GM21723 (cell line): ENCODE measurements around the gene SUCNR1.
A peak's percentile ranks its signal among the peaks of the same experiment; 100 is the strongest.
"Not testable (repeated sequence)": the region's sequence is repeated elsewhere in the genome, so short reads cannot be mapped to it uniquely, and the experiment has no call there.

Experiments
- ATAC-seq: cut with Tn5 transposase; IDR thresholded peaks from one replicate; pipeline ENCODE4 v1.9.1; 2021; ENCODE audit warnings: mild to moderate bottlenecking, moderate library complexity; ENCODE audit not compliant: unreplicated experiment

The SUCNR1 gene, protein sequence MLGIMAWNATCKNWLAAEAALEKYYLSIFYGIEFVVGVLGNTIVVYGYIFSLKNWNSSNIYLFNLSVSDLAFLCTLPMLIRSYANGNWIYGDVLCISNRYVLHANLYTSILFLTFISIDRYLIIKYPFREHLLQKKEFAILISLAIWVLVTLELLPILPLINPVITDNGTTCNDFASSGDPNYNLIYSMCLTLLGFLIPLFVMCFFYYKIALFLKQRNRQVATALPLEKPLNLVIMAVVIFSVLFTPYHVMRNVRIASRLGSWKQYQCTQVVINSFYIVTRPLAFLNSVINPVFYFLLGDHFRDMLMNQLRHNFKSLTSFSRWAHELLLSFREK

DNA sequence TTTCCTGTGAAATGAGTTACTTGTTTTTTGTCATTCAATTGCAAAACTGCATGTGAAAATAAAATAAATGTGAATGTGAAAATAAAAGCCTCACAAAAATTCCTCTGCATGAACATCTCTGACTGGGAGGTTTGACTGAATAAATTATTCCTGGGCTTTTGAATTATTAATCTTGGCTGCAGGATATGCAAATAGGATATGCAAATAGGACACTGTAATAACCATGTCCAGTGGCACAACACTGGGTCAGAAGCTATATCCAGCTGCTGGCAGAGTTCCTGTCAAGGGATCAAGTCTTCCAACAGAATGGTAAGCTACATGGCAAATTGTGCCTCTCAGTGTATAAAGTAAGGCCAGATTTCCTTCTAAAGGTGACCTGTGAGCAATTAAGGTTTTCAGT lies at the start of gene SUCNR1:
SUCNR1 (plus strand) TSS at position 246 of the 400 bp plus-strand sequence. CDS start 6,250 bp downstream, outside the sequence.
- ATAC-seq: no peak

DNA sequence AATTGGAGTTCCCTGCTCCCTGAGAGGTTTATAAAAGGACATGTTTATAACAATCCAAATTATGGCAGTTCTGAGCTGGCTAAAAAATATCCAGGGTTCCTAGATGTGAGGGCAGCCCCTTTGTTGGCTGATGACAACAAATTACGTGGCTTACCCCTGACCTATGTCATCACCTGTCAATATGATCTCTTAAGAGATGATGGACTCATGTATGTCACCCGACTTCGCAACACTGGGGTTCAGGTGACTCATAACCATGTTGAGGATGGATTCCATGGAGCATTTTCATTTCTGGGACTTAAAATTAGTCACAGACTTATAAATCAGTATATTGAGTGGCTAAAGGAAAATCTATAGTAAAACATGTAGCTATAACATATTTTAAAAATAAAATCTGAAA lies 45.6 kb upstream of the SUCNR1 start:
- ATAC-seq: no peak

DNA sequence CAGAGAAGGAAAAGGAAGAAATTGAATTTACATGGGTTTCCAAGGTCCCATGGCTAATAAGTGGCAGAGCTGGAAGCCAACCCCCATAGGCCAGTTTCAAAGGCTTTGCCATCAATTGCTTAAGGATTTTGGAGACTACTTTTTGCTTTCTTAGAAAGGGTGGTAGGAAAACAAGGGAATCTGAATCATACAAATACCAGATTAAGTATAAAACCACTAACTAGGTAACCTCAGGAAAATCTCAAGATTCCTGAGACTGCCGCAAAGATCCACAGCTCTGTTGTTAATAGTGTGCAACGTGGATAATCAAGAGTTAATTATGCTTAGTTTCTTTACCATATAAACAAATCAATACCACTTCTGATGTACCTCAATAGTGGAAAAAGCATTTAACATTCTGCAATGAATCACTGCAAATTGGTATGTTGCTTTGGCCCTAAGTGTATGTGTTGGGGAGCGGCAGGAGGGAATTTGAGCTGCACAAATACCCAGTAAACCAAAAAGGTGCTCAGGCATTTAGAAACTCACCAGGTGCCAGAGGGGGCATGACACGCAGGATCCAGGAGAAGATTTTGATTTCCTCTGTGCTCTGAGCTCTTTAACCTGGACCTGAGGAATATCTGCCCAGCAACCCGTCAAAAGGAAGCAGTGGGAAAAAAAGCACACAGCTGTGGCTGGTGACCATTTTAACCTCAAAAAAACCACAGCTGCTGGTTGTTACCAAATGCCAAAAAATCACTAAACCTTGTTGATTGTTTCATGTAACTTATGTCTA lies 37.5 kb upstream of the SUCNR1 start:
- no peak for ATAC-seq

DNA sequence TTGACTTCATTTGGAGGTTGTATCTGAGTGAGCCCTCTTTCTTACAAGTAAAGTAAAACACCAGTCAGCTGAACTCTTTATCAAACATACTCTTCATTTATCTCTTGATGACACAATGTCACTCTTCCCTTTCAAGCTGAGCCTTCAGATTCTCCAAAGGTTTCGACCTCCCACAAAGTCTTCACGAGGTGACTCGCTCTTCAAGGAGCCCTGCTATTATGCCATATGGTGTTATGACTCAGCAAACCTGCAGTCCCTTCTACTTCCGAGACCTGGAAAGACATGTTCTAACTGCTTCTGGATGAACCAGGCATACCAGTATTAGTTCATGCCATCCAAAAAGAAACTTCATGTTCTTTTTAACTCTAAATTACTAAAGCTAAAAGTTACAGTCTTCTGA lies 36.4 kb upstream of the SUCNR1 start:
- ATAC-seq: no peak

DNA sequence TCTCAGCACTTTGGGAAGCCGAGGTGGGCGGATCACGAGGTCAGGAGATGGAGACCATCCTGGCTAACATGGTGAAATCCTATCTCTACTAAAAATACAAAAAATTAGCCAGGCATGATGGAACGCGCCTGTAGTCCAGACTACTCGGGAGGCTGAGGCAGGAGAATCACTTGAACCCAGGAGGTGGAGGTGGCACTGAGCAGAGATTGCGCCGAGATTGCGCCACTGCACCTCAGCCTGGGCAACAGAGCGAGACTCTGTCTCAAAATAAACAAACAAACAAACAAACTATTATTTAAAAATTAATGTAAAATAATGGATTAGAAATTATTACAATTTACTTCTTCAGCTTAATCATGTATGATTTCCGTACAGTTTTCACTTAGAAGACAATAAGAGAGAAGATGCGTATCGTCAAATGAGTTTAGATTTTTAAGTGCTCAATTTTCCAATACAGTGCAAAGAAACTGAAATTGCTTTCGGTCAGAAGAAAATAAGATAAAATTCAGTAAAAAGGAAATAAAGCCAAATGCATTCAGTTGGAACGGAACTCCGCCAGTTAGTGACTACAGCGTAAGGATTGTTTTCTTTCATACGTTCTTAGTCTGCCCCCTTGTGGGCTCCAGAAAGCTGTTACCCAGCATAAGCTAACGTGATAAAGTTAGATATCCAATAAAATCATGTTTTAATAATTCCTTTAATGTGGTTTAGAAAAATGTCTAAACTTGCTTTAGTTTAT lies 34.7 kb upstream of the SUCNR1 start:
- peak; percentile 85 for ATAC-seq

DNA sequence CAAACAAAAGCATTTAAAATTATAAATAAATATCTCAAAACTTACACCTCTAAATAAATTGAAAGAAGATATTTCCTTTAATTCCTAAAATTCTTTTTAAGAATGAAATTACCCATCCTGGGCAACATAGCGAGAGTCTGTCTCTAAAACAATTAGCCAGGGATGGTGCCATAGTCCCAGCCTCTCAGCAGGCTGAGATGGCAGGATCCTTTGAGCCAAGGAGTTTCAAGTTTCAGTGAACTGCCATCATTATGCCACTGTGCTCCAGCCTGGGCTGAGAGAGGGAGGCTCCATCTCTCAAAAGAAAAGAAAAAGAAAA lies 34.2 kb upstream of the SUCNR1 start:
- no peak for ATAC-seq

DNA sequence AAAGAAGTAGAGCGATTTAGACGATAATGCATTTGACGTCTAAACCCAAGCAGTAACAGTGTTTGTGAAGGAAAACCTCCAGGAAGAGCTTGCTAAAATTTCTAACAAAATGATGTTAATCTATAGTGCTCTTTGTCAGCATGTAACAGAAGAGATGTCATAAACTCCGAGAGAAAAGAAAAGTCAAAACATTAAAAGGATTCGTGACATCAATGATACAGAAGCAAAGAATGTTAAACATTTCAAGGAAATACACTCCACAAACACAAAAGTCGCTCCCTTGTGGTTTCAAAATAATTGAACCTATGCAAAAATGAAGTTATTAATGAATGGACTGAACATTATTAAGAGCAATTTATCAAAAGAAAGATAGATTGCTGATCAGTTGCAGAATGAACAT lies 31.6 kb upstream of the SUCNR1 start:
- no peak for ATAC-seq

DNA sequence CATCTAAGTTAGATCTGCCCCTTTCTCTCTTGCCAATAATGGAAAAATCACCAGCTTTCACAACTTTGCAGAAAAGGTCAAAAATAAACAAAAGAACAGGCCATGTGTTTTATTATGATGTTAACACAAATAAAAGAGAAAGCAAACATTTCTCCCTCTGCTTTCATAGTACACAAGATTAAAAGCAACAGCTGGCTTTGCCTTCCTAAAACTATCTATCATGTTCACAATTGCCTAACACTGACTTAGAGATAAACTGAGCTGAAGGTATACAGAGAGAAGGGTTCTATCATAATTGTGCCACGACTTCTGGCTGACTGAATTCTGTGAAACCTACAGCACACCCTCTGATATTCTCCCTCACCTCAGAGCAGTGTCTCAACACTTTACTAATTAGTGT lies 30.2 kb upstream of the SUCNR1 start:
- no peak for ATAC-seq

DNA sequence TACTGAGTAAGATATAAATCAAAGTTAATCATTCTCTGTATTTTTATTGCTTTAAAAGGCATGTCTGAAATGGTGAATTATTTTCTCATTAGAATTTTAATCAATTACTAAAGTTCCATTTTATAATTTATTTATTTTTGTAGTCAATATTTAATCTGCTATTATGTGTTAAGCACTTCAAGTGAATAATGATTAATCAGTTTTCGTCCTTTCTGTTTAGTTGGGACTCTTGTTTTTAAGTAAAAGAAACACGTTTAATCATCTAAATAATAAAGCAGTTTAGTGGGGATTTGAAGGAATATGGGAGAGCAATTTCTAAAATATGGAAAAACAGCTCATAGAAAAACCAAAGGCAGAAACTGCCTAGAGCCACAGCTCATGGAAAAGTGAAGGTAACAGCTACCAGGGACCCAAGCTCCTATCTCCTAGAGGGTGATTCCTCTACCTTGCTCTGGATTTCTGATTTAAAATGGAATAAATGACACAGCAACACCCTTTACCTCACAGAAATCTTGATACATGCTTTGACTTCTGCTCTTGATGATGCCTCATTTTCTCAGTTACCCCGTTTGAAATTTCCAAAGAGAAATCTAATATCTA lies 28.0 kb upstream of the SUCNR1 start:
- no peak for ATAC-seq

DNA sequence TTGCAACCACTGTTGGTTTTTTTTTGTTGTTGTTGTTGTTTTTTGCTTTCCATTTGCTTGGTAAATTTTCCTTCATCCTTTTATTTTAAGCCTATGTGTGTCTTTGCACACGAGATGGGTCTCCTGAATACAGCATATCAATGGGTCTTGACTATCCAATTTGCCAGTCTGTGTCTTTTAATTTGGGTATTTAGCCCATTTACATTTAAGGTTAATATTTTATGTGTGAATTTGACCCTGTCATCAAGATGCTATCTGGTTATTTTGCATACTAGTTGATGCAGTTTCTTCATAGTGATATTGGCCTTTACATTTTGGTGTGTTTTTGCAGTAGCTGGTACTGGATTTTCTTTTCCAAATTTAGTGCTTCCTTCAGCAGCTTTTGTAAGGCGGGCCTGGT lies 23.4 kb upstream of the SUCNR1 start:
- not testable (repeated sequence) for ATAC-seq

DNA sequence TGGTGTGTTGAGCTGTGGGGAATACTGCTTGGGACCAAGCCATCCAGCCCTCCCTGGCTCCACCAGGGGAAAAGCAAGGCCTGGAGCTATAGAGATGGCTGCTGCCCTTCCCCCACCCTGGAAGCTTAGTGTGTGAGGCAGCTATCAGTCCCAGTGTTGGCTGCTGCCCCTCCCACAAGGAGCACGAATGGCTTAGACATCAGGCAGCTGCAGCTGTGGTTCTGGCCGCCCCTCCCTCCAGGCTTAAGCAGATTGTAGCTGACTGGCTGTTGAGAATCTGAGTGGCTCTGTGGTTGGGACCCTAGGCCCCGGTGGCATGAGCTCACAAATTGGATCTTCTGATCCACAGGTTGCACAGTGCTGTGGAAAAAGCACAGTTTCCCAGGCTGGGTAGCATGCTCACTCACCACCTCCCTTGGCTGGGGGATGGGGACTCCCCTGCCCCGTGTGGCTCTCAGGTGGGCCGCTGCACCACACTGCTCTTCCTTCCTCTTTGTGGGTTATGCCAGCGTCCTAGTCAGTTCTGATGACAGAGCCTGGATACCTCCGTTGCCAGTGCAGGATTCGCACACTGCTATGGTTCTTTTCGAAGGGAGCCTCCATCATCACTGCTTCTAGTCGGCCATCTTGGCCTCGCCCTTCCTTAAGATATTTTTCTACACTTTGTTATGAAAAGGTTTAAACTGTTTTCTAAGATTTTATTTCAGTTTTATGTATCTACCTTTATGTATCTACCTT lies 21.2 kb upstream of the SUCNR1 start:
- no peak for ATAC-seq

DNA sequence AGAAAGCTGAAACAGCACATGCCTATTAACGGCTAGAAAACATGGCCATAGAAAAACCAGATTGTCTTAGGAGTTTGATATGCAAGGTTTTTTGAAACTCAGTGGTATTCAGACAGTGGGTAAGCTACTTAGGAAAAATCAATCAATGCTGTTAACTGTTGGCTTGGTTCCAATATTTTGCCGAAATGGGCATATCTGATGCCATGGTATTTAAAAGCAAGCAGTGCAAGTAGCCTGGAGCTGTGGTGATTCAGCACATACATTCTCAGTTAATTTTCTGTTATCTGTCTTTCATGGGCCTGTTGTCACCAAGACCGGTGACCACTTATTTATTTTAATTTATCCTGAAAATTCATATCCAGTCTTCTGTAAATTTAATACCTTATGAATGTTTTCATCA lies 17.3 kb upstream of the SUCNR1 start:
- no peak for ATAC-seq

DNA sequence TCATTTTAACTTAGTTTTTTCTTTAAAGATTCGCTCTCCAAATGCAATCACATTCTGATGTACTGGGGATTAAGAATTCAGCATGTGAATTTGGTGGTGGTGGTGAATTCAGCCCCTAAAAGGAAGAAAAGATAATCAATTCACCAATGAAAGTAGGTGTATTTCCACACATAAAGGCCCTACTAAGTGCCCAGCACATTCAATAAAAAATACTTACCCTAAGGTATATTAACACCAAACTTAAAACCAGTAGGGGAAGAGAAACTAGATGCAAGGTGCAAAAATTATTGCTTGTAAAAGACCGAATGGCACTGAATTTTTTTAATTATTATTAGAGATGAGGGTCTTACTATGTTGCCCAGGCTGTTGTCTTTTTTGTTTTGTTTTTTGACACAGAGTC lies 16.8 kb upstream of the SUCNR1 start:
- no peak for ATAC-seq

DNA sequence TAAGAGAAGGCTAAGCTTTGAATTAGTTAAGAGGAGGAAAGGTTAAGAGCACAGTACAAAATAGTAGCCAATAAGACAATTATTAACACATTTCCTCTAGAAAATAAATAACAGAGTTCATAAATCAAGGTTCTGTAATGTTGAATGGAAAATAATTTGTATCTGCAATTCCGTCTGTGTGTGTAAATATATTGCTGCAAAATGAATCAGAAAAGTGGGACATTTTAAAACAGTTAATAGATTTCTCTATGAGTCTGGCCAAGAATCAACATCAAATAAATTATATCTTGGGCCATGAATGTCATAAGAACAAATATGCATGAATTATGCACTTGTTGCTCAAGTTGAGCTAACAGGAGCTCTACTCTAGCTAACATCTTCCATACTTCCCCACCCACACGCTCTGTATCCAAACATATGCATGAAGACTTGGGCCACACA lies 14.2 kb upstream of the SUCNR1 start:
- ATAC-seq: no peak

DNA sequence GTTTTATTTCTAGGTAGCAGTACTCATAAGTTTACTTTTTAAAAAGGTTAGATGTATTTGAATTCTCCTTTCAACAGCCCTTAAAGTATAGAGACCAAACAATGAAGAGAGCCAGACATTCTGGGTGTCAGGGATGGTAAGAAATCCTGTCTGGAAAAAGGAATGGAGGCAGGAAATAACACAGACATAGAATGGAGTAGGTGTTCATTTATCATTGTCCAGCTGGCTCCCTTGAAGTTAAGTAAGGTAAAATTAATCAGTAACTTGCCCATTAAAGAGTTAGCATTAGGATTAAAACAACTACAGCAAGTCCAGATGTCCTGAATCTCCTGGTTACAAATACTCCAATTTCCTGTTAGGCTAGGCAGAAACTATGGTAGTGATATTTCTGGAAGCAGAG lies 13.5 kb upstream of the SUCNR1 start:
- no peak for ATAC-seq

DNA sequence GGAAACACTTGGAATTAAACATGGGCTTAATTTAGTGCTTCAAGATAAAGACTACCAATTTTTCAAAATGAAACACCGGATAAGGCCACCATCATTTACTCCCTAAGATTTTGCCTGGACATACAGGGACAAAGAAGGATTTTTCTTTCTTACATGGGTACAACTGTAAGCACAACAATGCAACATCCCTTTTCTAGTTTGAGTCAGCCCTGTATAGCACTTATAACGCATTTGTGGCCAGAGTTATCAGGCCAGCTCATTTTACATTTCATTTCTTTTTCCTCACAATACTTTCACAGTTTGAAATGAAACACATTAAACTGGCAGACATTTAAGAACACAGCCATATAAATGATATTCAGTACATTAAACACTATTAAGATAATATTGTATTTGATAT lies 9.8 kb upstream of the SUCNR1 start:
- ATAC-seq: no peak

DNA sequence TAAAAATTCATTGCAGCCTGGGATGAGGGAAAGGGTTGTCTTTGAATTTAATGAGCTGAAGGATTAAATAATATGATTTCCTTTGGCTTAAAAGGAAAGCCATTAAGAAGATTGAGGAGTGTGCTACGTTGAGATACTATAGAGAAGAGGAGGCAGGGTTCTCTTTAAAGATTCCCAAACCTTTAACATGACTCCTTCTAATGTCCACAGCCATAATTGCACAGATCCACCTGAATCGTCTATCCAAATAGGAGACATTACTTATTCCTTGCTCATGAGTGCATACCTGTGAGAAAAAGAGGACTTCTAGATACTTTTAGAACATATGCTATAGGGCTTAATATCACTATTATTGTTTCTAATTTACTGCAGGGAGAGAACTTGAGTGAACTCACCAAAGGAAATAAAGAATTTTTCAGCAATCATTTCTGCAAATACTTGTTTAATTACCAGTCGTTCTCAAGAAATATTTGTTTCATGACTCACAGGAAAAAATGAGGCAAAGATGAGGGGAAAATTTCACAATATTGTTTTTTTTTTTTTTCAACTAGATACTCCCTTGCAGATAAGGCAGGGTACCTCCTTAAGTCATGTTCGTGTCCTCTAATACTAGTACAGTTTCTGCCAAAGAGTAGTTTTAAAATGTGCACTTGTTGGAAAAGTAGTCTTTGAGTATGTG lies 8.9 kb upstream of the SUCNR1 start:
- no peak for ATAC-seq

DNA sequence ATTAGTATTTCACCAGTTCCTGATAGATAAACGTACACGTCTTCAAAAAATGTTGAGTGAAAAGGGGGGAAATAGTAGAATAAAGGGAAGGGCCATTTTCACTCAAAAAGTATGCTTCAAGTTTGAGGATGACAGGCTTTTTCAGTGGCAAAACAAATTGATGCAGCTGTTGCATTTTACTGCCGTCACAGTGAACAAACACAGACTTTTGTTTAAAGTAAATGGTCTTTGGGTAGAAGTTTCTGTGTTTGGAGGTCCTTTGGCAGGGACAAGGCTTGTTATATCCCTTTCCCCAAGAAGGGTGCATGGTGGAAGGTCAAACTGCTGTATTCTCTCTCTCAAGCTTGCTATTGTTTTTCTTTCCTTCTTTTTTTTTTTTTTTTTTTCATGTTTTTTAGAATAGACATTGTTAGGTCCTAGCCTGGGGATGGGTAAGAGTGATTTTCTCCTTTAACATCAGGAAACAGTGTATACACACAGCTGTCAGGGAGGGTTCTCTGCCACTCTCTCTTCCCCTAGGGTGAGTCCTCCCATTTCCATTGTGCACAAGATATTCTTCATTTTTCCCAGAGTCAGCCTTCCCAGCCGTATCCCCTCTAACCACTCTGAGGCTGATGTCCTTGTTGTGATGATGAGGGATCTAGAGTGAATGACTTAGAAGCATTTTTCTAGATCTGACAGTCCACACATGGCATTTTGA lies 6.6 kb upstream of the SUCNR1 start:
- no peak for ATAC-seq

DNA sequence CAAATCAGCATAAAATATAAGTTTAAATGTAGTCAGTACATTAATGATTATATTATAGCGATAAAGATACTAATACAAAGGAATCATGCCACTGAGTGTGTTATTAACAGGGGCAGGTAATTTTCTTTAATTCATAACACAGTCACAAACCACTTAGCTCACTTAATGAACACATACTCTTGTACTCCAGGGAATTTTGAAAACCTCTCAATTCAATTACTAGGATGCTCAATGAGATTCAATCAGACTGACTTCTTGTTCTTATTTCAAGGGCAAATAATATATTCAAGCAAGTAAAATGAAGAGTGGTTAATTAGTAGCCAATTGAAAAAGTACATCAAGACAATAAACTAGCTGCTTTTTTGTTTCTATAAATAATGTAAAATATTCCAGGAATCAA lies 5.8 kb upstream of the SUCNR1 start:
- no peak for ATAC-seq

DNA sequence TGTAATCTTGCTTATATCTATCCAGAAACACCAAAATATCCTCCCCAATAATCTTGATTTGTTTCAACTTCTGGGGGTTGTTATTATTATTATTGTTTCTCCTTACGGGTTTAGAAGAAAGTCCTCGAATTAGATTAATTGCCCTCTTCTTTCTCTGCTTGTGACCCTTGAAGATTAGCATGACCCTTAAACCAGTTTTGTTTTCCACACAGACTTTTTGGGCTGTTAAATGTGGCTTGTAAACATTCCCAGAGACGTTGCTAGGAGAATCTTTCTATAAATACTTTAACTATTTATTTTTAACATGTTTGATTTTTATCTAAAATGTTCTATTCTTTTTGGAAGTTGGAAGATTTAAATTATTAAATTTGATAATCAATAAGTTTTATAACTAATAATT lies 4.3 kb upstream of the SUCNR1 start:
- ATAC-seq: no peak
